Stimulated activated naive B cell treated with anti-CD40 and anti-IgM and Interleukin-4, amounts not matched to agents 10 μg/mL and 1 μg/mL and 100 μg/mL, for 72 hours (primary cell): ENCODE measurements around the gene PLPP7.

Experiments used
- ATAC-seq, 2 donors: fragments of 150-1000 bp; cut with Tn5 transposase; replicated peaks; 2 replicates each; pipeline ENCODE4 v1.10.0; 2021; ENCODE audit warnings: moderate library complexity in 1 of 2
- DNase-seq: peaks from one replicate; pipeline ENCODE4 v3.0.0; 2021
- H3K27ac Mint-ChIP-seq: one replicate; pipeline ENCODE4 v1.8.0; 2022; ENCODE audit warnings: mild to moderate bottlenecking, mixed read lengths
- H3K27me3 Mint-ChIP-seq, 2 donors: one replicate each; pipeline ENCODE4 v1.8.0; 2022; ENCODE audit warnings: mixed read lengths in 2 of 2
- H3K36me3 Mint-ChIP-seq, 2 donors: one replicate each; pipeline ENCODE4 v1.8.0; 2022; ENCODE audit warnings: mixed read lengths in 2 of 2, mild to moderate bottlenecking in 1 of 2
- H3K4me1 Mint-ChIP-seq, 2 donors: one replicate each; pipeline ENCODE4 v1.8.0; 2022; ENCODE audit warnings: mixed read lengths in 2 of 2, mild to moderate bottlenecking in 1 of 2
- H3K4me3 Mint-ChIP-seq, 2 donors: one replicate each; pipeline ENCODE4 v1.8.0; 2022; ENCODE audit warnings: mild to moderate bottlenecking in 2 of 2, mixed read lengths in 2 of 2, moderate library complexity in 1 of 2
- H3K9me3 Mint-ChIP-seq, 2 donors: one replicate each; pipeline ENCODE4 v1.8.0; 2022; ENCODE audit warnings: mixed read lengths in 2 of 2, mild to moderate bottlenecking in 1 of 2

The PLPP7 gene

GRCh38 chr9:131358556-131358955 lies 69.0 kb downstream of the PLPP7 start:
- Mint-ChIP-seq H3K4me3 (no peak overlapping the region), H3K36me3 (no peaks in the 10 kb centered on the region), H3K9me3 (no peaks in the 10 kb centered on the region), H3K27ac (no peak overlapping the region), H3K27me3 (no peaks in the 10 kb centered on the region), H3K4me1 (peaks cover 3 to 14% of the 10 kb centered on the region in 2 donors)
- DNase-seq (no peak), ATAC-seq (no peak)
